GM18861 (cell line): ENCODE results near the gene IGF2.

Source experiments
- ATAC-seq: cut with Tn5 transposase; IDR thresholded peaks from one replicate; pipeline ENCODE4 v1.9.1; 2021; ENCODE audit not compliant: unreplicated experiment

The IGF2 gene

DNA sequence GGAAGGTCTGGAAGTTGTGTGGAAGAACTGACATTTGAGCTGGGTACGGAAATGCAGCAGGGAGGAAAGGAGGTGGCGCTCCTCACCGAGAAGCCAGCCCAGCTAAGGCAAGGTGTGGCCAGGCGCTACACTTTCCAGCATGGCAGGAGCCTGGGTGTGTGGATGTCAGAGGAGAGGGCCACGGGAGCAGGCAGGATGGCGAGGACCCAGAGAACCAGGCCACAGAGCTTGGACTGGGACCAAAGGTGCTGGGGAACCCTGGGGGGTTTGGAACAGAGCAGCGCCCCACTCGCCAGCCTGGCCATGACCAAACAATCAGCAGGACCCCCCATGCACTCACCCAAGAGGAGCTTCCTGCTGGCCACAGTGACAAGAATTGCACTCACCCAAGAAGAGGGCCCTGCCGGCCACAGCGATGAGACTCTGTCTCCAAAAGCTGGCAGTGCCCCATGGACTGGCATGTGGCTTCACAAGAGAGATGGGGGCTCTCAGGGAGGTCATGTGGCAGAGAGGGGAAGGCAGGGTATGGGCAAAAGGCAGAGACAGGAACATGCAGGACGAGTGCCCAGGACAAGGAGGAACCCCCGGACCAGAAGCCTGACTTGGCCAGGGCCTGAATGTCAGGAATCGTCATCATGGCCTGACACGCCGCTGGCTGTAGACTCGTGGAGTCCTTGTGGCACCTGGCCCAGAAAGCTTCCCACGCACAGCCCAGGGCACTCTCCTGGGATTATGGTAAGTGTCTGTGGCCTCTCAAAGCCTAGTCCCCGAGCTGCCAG lies 45.4 kb downstream of the IGF2 start:
- no peak for ATAC-seq

DNA sequence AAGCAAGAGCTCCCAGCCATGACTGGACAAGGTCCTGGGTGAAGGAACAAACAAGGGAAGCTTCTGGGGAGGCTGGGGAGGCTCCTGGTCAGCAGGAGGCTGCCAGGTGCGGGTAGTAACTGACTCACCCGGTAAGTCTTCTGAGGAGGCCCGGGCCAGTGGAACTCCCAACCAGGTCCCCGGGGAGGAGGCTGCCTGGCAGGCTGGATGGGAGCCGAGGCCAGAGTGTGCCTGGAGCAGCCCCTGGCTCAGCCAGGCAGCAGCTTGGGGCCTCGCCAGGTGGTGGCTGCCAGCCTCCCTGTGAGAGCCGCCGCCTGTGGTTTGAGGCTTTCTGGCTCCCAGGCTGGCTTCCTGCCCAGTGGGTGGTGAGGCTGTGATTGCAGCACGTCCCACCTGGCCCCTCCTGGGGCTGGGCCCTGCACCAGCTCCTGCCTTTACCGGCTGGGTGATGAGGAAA lies 46.2 kb downstream of the IGF2 start:
- no peak for ATAC-seq

- no peak for ATAC-seq
Observed at GRCh38 chr11:2092464-2092910, 46.7 kb downstream of the IGF2 start.

DNA sequence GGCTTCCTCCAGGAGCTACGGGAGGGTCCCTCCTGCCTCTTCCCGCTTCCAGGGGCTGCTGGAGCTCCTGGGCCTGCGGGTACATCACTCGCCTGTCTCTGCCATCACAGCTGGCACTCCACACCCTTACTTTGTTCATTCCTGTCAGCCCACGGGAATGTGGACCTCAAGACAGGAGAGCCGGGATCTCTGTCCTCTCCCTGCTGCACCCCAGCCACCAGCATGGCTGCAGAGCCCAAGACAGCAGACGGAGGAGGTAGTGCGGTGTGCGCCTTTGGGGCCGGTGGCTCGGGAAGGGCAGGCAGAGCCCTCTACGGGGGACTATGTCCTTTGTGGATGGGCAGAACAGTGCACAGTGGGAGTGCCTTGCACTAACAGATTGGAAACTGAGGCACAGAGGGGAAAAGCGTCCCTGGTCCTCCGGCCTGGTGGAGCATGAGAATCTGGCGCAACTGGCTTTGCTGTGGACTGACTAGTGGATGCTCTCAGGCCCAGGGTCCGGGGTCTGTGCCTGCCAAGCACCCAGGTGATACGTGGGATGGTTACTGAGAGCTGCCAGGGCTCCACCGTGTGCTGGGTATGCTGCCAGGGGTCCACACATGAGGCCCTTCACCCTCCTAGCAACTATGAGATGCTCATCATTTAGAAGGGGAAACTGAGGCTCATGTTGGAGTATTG lies 47.3 kb downstream of the IGF2 start:
- ATAC-seq, result no peak

GRCh38 chr11:2091112-2091746 lies 48.0 kb downstream of the IGF2 start:
- no peak for ATAC-seq

DNA sequence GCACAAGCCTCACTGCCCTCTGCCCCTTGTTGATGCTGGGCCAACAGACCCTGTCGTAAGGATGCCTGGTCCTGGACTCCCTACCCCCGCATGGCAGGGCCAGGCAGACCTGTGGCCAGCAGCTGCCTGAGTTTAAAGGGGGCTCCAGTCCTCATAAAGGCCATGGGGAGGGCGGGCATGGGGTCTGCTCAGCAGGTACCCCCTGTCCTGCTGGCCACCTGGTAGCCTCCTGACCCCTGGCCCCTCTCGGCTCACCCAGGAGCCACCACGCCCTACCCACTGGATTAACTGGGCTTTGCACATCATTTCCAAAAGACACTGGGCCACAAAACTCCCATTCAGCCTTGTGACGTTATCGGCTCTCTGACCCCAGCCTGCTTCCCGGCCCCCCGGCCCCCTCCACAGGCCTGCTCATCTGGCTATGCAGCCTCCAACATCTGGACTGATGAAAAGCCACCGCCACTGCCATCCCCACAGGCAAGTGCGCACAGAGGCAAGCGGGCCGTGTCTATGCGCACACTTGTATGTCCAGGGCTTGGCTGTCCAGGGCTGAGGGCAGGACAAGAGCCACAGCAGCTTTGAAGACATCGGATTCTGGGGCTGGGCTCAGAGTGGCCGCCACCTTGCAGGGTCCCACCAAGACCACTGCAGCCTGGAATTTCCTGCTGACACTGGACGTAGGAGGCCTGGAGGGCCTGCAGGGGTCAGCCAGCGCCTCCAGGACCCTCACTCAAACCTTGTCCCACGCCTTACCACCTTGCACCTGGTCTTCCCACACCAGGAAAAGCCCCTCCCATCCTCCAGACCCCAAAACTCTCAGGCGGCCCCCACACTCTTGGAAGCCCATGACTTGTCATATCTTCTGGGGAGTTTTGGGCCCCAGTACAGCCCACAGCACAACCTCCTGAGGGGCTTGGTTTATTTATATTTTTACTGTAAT lies 48.7 kb downstream of the IGF2 start:
- ATAC-seq, result no peak

DNA sequence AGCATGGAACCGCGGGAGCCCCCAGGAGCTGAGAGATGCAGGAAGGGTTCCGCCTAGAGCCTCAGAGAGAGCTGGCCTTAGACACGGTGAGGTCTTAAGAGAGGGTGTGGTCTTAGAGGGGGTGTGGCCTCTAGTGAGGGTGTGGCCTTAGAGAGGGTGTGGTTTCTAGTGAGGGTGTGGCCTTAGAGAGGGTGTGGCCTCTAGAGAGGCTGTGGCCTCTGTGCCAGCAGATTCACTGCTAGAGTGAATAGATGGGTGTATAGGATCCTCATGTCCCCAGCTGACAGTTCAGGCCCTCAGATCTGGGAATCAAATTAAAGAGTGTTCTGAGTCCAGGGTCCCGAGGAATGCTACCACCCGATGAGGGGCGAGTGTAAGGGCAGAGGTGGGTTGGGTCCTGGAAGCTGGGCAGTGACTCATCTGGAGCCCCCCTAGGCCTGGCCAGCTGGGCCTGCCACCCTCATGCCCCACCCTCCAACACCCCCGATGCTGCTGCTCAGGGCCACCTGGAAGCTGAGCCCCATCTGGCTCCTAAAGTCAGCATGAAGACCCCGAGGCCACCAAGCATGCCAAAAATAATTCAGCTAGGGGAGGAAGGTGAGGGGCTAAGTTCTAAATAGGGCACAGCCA lies 49.5 kb downstream of the IGF2 start:
- ATAC-seq, result no peak

GRCh38 chr11:2088746-2089535 lies 50.2 kb downstream of the IGF2 start:
- no peak for ATAC-seq

GRCh38 chr11:2088284-2088683 lies 50.9 kb downstream of the IGF2 start:
- no peak for ATAC-seq

- ATAC-seq, result no peak
Observed at GRCh38 chr11:2086239-2087040, 52.7 kb downstream of the IGF2 start.

- ATAC-seq, result no peak
Observed at GRCh38 chr11:2085251-2086066, 53.7 kb downstream of the IGF2 start.

- ATAC-seq, result no peak
Observed at GRCh38 chr11:2084721-2085120, 54.5 kb downstream of the IGF2 start.
